ENCODE measurements around the gene COG4. TPM values are rescaled to one million over a fixed set of nuclear protein-coding genes. Genes with fewer than 3 reads are reported as not detected.

Gene COG4
- polyA plus RNA-seq, 1 donor from 2014 or later: 36.9 TPM

DNA sequence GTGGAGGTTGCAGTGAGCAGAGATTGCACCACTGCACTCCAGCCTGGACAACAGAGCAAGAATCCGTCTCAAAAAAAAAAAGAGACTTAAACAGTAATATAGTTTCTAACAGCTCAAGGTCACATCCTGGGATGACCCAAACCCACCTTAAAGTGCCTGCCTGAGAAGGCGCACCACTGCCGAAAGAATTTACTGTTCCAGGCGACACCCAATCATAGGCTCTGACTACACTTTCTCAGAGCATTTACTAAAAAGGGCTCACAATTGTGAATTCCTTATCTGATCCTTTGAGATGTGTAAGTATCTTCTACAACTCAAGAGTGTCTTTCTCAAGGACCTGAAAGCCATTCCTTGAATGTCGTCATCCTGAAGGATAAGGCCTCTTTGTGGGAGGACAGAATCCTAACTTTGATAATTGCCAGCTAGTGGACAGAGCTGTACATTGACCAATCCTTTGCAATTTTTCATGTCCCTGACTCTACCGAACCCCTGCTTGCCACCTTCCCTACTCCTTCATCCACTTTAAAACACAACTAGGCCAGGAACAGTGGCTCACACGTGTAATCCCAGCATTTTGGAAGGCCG is 81.9 kb downstream of the COG4 start:
- Mint-ChIP-seq H3K4me3 (peak overlapping the region in 2 of 4 donors; percentile 39 to 87), H3K9me3 (no peaks in the 10 kb centered on the region), H3K4me1 (peaks cover 11 to 20% (median 11%) of the 10 kb centered on the region in 3 donors), H3K27me3 (peaks cover 2% of the 10 kb centered on the region), H3K27ac (peak overlapping the region in 1 of 3 donors; percentile 39), H3K36me3 (no peaks in the 10 kb centered on the region)

DNA sequence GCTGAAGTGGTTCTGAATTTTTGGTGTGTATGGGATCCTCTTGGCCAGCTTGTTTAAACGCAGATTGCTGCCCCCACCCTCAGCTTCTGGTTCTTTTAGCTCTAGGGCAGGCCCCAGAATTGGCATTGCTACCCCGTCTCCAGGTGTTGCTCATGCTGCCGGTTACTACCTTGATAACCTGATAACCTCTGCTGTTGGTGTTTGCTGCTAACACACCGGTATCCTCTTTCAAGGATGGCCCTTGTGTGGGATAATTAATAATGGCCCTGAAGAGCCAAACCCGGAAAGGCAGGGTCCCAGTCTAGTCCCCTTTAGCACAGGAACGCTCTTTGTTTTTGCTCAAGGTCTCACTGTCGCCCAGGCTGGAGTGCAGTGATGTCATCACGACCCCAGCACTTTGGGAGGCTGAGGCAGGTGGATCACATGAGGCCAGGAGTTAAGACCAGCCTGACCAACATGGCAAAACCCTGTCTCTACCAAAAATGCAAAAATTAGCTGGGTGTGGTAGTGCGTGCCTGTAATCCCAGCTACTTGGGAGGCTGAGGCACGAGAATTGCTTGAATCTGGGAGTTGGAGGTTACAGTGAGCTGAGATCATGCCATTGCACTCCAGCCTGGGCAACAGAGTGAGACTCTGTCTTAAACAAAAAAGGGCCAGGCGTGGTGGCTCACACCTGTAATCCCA is 83.2 kb downstream of the COG4 start:
- Mint-ChIP-seq H3K4me3 (peak overlapping the region; percentile 87 to 99 (median 94)), H3K27me3 (peaks cover 2% of the 10 kb centered on the region), H3K36me3 (no peaks in the 10 kb centered on the region), H3K9me3 (no peaks in the 10 kb centered on the region), H3K27ac (peak overlapping the region in 2 of 3 donors; percentile 39 to 82), H3K4me1 (peaks cover 13 to 22% (median 13%) of the 10 kb centered on the region in 3 donors)

DNA sequence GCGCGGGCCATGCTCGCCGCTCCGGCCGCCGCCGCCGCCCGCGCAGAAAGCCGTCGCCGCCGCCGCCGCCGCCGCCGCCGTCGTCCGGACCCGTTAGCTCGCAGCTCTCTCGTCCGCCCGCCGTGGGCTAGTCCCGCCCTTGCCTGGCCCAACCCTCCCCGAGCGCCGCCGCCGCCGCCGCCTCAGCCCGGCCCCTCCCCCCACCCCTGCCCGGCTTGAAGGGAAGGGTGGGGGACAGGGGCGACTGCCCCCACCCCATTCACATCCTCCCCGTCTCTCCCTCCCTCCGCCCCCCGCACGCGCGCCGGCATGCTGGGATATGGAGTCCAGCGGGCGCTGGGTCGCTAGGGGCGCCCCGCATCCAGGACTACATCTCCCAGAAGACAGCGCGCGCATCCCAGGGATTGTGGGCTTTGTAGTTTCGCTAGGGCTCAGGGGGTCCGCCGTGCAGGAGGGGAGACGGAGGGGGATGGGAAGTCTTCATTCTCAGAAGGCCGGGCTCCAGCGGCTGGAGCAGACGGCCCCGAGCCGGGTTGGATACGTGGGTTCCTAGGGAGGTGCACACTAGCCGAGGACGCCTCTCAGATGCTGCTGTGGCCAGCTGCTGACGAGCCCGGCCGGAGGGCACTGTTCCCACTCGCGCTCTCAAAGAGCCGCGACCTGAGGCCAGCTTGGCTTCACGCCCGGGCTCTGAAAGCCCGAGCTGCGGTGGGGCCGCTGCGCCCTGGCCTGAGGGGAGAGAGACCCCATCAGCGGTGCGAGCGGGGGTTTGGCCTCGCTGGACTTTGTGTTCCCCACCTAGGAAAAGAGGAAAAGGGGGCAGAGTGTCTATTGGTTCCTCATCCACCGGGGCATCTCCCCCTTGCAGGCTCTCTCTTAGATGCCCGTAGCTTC is 84.1 kb downstream of the COG4 start, which contains the start of gene ST3GAL2:
TSS of gene ST3GAL2 (minus strand) at position 132 of the 894 bp plus-strand sequence. CDS start 40,570 bp downstream, outside the sequence.
- peaks cover 2% of the 10 kb centered on the region for H3K27me3 Mint-ChIP-seq
- H3K4me3 Mint-ChIP-seq: peak within 1 kb of the TSS; percentile 87 to 99 (median 94)
- H3K36me3 Mint-ChIP-seq: no peaks in the 10 kb centered on the region
- no peaks in the 10 kb centered on the region for H3K9me3 Mint-ChIP-seq
- peaks cover 13 to 28% (median 22%) of the 10 kb centered on the region in 3 donors for H3K4me1 Mint-ChIP-seq
- H3K27ac Mint-ChIP-seq: peak within 1 kb of the TSS; percentile 39 to 95 (median 92)

DNA sequence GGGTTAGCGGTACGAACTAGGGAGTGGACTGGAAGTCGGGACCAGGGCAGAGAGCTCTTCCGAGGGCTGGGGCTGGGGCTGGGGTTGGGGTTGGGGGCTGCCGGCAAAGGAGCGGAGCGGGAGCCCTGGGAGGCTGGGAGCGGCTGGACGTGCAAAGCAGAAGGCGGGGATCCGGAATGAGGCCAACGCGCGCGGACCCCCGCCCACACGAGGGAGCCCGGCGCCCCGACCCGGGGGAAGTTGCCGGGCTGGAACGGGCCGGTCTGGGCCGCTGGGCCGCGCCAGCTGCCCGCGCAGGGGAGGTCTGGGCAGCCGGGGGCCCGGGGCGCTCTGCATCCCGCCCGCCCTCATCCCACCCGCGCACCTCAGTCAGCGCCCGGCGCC is 84.8 kb downstream of the COG4 start:
- Mint-ChIP-seq H3K4me1 (peaks cover 19 to 34% (median 27%) of the 10 kb centered on the region in 3 donors), H3K27ac (no peak overlapping the region), H3K27me3 (peaks cover 2% of the 10 kb centered on the region), H3K4me3 (peak overlapping the region; percentile 80 to 99 (median 94)), H3K9me3 (no peaks in the 10 kb centered on the region), H3K36me3 (no peaks in the 10 kb centered on the region)

DNA sequence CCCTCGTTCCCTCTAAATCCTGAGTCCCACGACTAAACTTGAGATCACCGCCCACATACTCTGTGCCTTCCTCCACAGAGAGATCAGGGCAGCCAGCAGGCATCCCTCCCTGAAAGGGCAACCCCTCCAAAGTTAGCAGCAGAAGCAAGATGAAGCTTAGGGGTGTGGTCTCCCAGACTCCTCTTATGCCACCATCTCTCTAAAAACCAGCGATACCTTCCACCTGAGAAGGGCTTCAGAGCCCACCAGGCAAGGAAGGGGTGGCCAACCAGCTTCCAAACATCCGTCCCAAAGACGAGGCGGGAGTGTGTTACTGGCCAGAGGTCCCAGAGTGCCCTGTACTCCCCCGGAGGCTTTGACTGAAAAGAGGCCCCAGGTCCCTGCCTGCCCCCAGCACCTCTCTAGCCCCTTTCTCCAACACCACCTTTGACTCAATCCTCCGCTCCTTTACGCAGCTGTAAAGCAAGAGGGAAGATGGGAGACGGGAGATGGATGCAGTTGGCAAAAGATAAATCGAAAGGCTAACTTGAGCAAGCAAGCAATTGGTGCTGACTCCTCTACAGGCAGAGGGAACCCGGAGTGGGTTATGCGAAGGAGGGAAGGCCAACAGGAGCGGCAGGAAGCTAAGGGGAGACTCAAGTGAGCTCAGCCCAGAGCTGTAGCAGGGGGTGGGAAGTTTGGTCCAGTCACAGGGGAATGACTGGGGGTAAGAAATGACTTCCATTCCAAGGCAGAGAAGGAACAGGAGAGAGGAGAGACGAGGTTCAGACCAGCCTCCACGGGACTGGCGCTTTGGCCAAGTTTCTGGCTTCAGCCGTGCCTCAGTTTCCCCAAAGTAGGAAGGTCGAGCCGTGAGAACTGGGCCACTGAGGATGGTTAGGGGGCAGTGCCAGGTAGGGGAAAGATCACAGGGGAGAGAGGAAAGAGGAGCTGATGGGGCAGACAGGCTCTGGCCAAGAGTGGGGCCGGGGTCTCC is 85.5 kb downstream of the COG4 start:
- H3K27me3 Mint-ChIP-seq: peaks cover 2% of the 10 kb centered on the region
- H3K4me1 Mint-ChIP-seq: peaks cover 25 to 41% (median 33%) of the 10 kb centered on the region in 3 donors
- H3K4me3 Mint-ChIP-seq: peak overlapping the region; percentile 80 to 99 (median 94)
- peak overlapping the region; percentile 39 to 95 (median 76) for H3K27ac Mint-ChIP-seq
- no peaks in the 10 kb centered on the region for H3K36me3 Mint-ChIP-seq
- H3K9me3 Mint-ChIP-seq: no peaks in the 10 kb centered on the region

- Mint-ChIP-seq H3K9me3 (no peaks in the 10 kb centered on the region), H3K27ac (peak overlapping the region; percentile 36 to 95 (median 76)), H3K36me3 (no peaks in the 10 kb centered on the region), H3K4me1 (peaks cover 31 to 48% (median 40%) of the 10 kb centered on the region in 3 donors), H3K4me3 (peak overlapping the region; percentile 80 to 99 (median 94)), H3K27me3 (peaks cover 2% of the 10 kb centered on the region)
Measured at GRCh38 chr16:70437017-70437581, 86.3 kb downstream of the COG4 start.

DNA sequence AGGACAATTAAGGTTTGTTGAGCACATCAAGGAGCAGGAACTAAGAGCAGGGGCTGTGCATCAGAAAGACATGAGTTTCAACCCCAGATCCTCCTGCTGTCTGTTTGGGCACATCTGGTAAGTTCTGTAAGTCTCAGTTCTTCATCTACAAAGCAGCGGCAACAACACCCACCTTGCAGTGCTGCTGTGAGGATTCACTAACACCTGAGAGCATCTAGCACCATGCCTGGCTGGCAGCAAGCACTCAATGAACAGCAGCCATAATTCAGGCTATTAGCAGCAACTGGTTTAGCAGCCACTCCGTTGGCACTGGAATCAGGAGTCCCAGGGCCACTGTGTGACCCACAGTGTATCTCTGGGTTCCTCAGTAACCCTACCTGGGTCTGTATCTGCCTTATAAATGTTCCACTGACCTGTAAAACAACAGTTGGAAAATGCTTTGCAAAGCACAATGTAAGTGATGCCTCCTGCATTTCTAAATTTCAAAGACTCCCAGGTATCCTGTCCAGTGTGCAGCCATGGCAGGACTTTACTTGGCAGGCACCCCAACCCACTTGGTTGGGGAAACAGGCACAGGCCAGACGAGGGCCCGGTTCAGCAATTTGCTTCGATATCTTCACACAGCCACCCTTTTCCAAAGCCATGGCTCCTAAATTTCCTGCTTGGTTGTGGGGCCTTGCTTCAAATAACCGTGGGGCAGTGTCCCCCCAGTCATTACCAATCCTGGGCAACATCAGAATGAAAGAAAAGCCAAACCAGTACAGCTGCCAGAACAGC is 88.7 kb downstream of the COG4 start:
- no peaks in the 10 kb centered on the region for H3K36me3 Mint-ChIP-seq
- peaks cover 2% of the 10 kb centered on the region for H3K27me3 Mint-ChIP-seq
- H3K27ac Mint-ChIP-seq: peak overlapping the region in 2 of 3 donors; percentile 80 to 90
- peak overlapping the region in 3 of 4 donors; percentile 1 to 74 (median 17) for H3K4me3 Mint-ChIP-seq
- H3K4me1 Mint-ChIP-seq: peaks cover 43 to 63% (median 55%) of the 10 kb centered on the region in 3 donors
- no peaks in the 10 kb centered on the region for H3K9me3 Mint-ChIP-seq

GRCh38 chr16:70433458-70434103 is 89.8 kb downstream of the COG4 start:
- no peaks in the 10 kb centered on the region for H3K9me3 Mint-ChIP-seq
- peak overlapping the region in 3 of 4 donors; percentile 20 to 87 (median 82) for H3K4me3 Mint-ChIP-seq
- peak overlapping the region in 2 of 3 donors; percentile 90 to 91 for H3K27ac Mint-ChIP-seq

DNA sequence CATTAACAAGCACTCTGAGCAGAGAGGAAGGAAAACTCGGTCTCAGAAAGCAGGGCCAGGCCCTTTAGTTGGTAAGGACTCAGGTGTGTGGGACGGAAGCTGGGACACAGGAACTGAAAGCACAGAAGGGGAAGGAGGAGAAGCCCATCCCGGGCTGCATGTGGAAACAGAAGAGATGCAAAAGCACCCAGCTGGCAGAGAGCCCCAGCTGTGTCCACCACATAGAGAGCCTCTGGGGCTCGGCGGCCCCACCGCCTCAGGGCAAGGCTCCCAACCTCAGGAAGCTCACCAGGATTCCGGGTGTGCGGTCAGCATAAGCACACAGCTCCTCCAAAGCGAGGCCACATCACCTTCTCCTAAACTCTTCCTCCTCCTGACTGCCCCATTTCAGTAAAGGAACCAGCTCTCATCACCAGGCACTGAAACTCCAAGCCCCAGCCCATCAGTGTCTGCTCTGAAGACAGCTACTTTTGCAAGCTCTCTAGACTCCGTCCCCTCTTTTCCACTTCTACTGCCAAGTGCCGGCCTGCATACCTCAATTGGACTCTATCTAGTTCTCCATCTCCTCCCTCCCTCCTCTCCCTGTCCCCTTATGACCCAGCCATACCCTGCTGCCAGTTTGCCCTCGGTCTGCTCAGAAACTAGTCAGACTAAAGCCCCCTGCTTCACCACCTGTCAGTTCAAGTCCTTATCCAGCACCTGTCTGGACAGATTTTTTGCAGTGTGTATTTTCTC is 90.5 kb downstream of the COG4 start:
- H3K4me3 Mint-ChIP-seq: peak overlapping the region; percentile 20 to 87 (median 70)
- H3K4me1 Mint-ChIP-seq: peaks cover 52 to 71% (median 61%) of the 10 kb centered on the region in 3 donors
- H3K36me3 Mint-ChIP-seq: no peaks in the 10 kb centered on the region
- H3K9me3 Mint-ChIP-seq: no peaks in the 10 kb centered on the region
- peak overlapping the region; percentile 84 to 91 (median 90) for H3K27ac Mint-ChIP-seq
- peaks cover 2% of the 10 kb centered on the region for H3K27me3 Mint-ChIP-seq

More at GRCh38 chr16:70433458-70434103, 89.8 kb downstream of the COG4 start:
- peaks cover 48 to 68% (median 60%) of the 10 kb centered on the region in 3 donors for H3K4me1 Mint-ChIP-seq
- H3K27me3 Mint-ChIP-seq: peaks cover 2% of the 10 kb centered on the region
- no peaks in the 10 kb centered on the region for H3K36me3 Mint-ChIP-seq

- Mint-ChIP-seq H3K9me3 (no peaks in the 10 kb centered on the region), H3K27ac (peak overlapping the region; percentile 84 to 91 (median 90)), H3K27me3 (no peaks in the 10 kb centered on the region), H3K4me1 (peaks cover 53 to 69% (median 60%) of the 10 kb centered on the region in 3 donors), H3K36me3 (no peaks in the 10 kb centered on the region), H3K4me3 (peak overlapping the region in 3 of 4 donors; percentile 20 to 82 (median 53))
Measured at GRCh38 chr16:70432356-70432722, 91.0 kb downstream of the COG4 start.

DNA sequence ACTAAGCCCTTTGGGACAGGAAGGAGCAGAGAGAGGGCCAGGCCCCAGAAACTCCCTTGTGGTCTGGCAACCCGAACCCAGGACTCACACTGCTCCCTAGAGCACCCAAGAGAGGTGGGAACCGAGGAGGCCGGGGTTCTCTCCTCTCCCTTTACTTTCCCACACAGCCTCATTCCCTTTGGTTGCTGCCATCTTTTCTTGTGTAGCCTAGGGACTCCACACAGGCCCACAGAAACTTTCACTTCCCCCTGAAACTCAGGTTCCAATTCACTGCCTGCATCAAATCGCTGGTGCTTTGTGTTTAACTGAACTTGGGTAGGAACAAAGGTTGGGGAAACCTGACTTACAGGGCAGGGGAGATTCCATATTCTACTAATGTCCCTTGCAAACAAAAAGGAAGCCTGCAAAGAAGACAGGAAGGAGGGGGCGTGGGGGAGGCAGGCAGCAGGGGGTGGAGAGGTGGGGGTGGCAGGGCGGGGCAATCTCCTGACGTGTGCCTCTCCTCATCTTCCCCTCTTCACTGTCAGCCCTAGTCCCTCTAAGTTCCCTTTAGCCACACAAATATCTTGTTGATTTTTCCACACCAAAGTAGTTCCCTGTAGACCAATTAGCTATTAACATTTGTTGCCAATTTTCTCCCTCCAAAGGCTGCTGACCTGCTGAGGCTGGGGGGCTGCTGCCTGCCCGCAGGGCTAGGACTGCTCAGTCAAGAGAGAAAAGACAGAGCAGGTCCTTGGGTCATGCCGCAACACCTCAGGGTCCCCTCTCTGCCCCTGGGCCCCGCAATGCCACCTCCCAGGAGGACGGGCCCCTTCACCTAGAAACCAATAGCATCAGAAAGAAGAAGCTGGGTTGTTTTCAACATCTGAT is 92.5 kb downstream of the COG4 start:
- Mint-ChIP-seq H3K27me3 (no peaks in the 10 kb centered on the region), H3K4me1 (peaks cover 47 to 63% (median 55%) of the 10 kb centered on the region in 3 donors), H3K36me3 (no peaks in the 10 kb centered on the region), H3K27ac (peak overlapping the region; percentile 90 to 99 (median 93)), H3K9me3 (no peaks in the 10 kb centered on the region), H3K4me3 (peak overlapping the region; percentile 36 to 75 (median 56))

Measured in IgD-negative memory B cell (primary cell).